ENCODE data around the gene IFT88.

DNA sequence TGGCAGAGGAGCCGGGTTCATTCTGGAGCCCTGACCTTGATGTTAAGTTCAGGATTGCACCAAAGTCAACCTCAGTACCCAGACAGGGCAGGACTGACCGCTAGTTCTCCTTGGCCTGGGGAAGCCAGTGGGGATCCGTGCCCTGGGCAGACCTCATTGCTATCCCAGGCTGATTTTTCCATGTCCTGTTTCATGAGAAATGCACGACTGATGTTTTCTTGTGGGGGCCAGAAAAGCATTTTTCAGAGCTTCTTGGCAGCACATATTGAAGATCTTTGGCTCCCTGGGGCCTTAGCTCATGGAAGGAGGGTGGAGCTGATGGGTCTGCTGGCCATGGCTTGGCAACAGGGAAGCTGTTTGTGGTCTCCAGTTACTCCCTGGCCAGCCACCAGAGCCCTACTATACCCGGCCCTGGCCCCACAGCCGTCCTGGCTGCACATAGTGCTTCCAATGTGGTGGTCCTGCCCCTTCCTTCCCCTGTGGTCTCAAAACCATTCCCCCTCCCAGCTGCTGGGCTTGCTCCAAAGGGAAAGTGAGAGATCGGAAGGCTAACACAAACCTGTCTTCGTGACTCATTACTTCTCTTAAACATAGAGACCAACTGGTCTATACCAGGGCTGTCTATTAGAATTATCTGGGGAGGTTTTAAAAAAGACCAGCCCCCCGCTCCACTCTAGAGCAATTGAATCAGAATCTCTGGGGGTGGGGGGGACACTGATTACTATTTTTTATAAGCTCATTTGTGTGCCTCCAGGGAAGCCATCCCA is 147.8 kb downstream of the IFT88 start:
- no peak for TF ChIP-seq POLR2AphosphoS5 (IDR thresholded peaks at IDR 0.05; ENCODE audit: low read depth)
- TF ChIP-seq, protein P1, sequence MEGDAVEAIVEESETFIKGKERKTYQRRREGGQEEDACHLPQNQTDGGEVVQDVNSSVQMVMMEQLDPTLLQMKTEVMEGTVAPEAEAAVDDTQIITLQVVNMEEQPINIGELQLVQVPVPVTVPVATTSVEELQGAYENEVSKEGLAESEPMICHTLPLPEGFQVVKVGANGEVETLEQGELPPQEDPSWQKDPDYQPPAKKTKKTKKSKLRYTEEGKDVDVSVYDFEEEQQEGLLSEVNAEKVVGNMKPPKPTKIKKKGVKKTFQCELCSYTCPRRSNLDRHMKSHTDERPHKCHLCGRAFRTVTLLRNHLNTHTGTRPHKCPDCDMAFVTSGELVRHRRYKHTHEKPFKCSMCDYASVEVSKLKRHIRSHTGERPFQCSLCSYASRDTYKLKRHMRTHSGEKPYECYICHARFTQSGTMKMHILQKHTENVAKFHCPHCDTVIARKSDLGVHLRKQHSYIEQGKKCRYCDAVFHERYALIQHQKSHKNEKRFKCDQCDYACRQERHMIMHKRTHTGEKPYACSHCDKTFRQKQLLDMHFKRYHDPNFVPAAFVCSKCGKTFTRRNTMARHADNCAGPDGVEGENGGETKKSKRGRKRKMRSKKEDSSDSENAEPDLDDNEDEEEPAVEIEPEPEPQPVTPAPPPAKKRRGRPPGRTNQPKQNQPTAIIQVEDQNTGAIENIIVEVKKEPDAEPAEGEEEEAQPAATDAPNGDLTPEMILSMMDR (IDR thresholded peaks at IDR 0.05; ENCODE audit: insufficient read depth, low read length) = no peak

All from HL-60 (cell line).